Measurements from ENCODE around the gene SLC41A1. TPM values are rescaled to one million over a fixed set of nuclear protein-coding genes. Genes with fewer than 3 reads are reported as not detected.

Gene SLC41A1
- total RNA-seq, 4 donors from 2014 or later, result 15.3 to 33.1 (median 25.1) TPM

GRCh38 chr1:205746757-205747412, 66.1 kb downstream of the SLC41A1 start:
- no peak for ATAC-seq (ENCODE audit: low FRiP score)
- DNase-seq (ENCODE audit: low spot score), result no peak
- TF ChIP-seq, protein P1, sequence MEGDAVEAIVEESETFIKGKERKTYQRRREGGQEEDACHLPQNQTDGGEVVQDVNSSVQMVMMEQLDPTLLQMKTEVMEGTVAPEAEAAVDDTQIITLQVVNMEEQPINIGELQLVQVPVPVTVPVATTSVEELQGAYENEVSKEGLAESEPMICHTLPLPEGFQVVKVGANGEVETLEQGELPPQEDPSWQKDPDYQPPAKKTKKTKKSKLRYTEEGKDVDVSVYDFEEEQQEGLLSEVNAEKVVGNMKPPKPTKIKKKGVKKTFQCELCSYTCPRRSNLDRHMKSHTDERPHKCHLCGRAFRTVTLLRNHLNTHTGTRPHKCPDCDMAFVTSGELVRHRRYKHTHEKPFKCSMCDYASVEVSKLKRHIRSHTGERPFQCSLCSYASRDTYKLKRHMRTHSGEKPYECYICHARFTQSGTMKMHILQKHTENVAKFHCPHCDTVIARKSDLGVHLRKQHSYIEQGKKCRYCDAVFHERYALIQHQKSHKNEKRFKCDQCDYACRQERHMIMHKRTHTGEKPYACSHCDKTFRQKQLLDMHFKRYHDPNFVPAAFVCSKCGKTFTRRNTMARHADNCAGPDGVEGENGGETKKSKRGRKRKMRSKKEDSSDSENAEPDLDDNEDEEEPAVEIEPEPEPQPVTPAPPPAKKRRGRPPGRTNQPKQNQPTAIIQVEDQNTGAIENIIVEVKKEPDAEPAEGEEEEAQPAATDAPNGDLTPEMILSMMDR (IDR thresholded peaks at IDR 0.05), result no peak

GRCh38 chr1:205744403-205744802, 68.6 kb downstream of the SLC41A1 start:
- TF ChIP-seq, protein P1 (IDR thresholded peaks at IDR 0.05), result no peak
- no peak for DNase-seq (ENCODE audit: low spot score)
- no peak for ATAC-seq (ENCODE audit: low FRiP score)

DNA sequence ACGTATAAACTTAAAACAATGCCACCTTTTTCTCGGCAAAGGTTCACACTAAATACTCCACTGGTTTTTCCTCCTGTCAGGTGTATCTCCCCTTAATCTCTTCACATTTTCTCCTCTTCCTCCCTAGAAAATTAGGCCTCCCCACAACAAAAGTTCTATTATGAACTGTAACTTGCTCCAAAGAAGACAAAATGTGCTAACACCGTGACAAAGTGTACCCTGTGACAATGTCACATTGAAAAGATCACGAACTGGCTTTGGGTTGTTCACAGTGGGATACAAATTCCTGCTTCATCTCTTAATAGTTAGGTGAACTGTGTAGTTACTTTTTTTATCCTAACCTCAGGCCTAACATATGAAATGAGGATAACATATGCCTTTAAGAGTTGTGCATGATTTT, 69.0 kb downstream of the SLC41A1 start:
- ATAC-seq (ENCODE audit: low FRiP score), result no peak
- no peak for DNase-seq (ENCODE audit: low spot score)
- TF ChIP-seq, protein P1 (IDR thresholded peaks at IDR 0.05), result no peak

DNA sequence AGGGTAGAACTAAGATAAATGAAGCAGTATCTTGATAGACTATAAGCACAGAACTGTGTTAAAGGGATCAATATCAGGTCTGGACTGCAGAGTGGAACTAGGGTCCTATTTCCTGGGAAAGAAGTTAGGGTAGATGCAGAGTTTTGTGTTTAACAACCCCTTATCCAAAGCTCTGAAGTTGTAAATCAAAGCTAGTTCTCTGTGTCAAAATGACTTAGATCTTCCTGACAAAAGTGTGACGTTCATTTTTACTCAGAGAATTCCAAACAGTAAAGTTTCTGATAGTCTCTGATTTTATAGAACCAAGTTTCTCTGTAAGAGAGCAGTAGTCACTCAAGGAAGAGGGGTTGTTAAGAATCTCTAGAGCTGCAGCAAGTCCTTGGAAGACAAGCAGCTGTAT, 71.3 kb downstream of the SLC41A1 start:
- DNase-seq (ENCODE audit: low spot score) (no peak), ATAC-seq (ENCODE audit: low FRiP score) (no peak)
- TF ChIP-seq, protein P1 (IDR thresholded peaks at IDR 0.05), result no peak

DNA sequence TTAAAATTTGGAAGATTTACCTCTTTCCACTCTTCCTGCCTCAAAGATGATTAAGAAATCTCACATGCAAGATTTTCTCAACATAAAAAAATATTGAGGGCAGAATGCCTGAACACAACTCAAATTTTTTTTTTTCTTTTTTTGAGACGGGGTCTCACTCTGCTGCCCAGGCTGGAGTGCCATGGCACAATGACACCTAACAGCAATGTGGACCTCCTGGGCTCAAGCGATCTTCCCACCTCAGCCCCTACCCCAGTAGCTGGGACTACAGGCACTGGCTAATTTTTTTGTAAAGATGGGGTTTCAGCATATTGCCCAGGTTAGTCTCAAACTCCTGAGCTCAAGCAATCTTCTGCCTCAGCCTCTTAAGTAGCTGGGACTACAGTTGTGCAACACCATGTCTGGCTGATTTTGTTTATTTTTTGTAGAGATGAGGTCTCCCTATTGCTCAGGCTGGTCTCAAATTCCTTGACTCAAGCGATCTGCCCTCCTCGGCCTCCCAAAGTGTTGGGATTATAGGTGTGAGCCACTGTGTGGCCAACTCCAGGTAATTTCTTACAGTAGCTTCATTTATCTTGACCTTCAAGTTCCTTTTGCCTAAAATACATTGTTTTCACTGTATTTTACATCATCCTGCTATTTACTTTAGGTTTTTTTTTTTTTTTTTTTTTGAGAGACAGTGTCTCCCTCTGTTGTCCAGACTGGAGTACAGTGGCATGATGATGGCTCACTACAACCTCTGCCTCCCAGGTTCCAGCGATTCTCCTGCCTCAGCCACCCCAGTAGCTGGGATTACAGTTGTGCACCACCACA, 73.4 kb downstream of the SLC41A1 start:
- DNase-seq (ENCODE audit: low spot score), result no peak
- TF ChIP-seq, protein P1 (IDR thresholded peaks at IDR 0.05), result no peak
- no peak for ATAC-seq (ENCODE audit: low FRiP score)

Other genes starting within 250 kb of the SLC41A1 start
- 10 to 100 TPM; 20.7 to 37.5 (median 27.8) TPM for gene ELK4, start 181.2 kb downstream of the SLC41A1 start, total RNA-seq
- gene SLC45A3, start 132.7 kb downstream of the SLC41A1 start, total RNA-seq, result 1 to 10 TPM; 1.6 to 2.4 (median 2.1) TPM
- 10 to 100 TPM; 54.8 to 84.8 (median 71.2) TPM for gene NUCKS1, start 63.0 kb downstream of the SLC41A1 start, total RNA-seq
- gene RAB29, start 37.7 kb downstream of the SLC41A1 start, total RNA-seq, result 10 to 100 TPM; 14.4 to 26.9 (median 20.0) TPM
- under 1 TPM; 0.19 to 0.74 (median 0.50) TPM for gene PM20D1, start 36.9 kb upstream of the SLC41A1 start, total RNA-seq
- gene SLC26A9, start 130.3 kb upstream of the SLC41A1 start, total RNA-seq, result under 1 TPM in 2 of 4 donors, not detected in 2; 0.24 to 0.37 TPM
- 10 to 100 TPM in 2 of 4 donors, 1 to 10 TPM in 2; 3.2 to 62.0 (median 16.6) TPM for gene RAB7B, start 190.2 kb upstream of the SLC41A1 start, total RNA-seq
- gene CTSE, start 210.7 kb upstream of the SLC41A1 start, total RNA-seq, result not detected
- 1 to 10 TPM; 1.1 to 5.4 (median 1.8) TPM for gene RHEX, start 240.0 kb upstream of the SLC41A1 start, total RNA-seq